Middle frontal gyrus (tissue), 1 donor: Measurements from ENCODE around the gene LMX1A.

Experiments
- DNase-seq: peaks from one replicate; pipeline ENCODE4 v3.0.0-alpha.2; 2015; ENCODE audit warnings: low spot score; ENCODE audit errors: extremely low spot score

The LMX1A gene

DNA sequence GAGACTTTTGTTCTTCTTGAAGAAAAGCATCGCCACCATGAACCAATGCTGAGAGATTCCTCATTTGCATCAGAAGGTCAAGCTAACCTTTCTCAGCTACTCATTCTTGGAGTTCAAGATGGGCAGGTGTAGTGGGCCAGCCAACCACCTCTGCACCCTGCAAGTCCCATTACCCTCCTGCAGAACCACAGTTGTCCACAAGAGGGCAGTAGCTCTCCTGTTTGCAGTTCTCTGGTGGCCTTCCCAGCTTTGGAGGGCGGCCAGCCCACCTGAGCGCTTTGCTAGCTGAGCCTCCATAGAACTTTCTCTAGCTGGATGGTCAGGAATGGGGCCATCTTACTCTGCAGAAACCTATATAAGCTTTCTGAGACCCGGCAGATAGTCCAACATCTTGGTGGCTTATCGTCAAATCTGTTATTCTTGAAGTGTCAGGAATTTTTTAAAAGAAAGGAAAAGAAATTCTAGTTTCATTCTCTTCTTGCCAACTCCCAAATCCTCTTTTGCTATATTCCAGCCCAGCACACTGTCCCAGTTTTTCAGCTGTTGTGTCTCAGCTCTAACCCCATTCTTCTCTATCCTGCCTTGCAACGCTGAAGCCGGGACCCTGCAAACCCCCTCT lies 11.0 kb upstream of the LMX1A start:
- DNase-seq, result peak; percentile 27

DNA sequence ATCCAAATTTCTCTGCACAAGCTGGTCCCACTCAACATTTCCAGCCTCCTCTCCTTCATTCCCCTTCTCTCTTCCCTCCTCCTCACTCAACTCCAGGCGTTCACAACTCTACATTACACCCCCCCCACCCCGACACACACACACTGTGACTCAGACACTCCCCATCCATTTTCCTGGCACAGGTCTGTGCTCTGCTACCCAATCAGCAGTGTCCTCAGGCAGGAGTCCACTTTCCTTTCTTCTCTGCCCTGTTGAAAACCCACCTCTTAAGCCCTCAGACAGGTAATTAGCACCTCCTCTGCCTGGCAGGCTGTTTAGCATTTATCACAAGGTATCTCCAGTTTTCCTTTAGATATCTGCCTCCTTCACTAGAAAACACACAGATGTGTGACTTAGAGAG lies 8.8 kb upstream of the LMX1A start:
- DNase-seq, result no peak

GRCh38 chr1:165364568-165365133 lies 8.1 kb upstream of the LMX1A start:
- no peak for DNase-seq

DNA sequence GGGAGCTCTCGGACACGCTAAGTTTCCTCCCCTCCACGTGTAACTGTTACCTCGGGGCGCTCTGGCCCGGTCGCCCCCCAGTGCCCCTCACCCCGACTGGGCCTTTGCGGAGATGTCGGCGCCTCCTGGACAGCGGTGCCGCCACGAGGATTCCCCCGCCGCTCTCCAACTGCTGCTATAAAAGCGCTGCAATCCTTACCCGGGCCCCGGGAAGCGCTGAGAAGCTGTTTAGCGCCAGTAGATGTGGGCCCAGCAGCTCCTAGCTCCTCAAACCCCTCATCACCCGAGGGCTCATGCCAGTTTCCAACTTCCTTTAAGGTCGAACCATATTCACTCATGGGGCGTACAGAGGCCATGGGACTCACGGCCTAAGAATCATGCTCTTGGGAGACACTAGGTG lies 361 bp upstream of the LMX1A start:
- no peak for DNase-seq

- no peak for DNase-seq
These were observed 1.2 kb downstream of the LMX1A start for GRCh38 chr1:165355139-165355976.

- no peak for DNase-seq
These were observed 1.8 kb downstream of the LMX1A start for GRCh38 chr1:165354739-165355138.

- no peak for DNase-seq
These were observed 2.5 kb downstream of the LMX1A start for GRCh38 chr1:165353731-165354671.

DNA sequence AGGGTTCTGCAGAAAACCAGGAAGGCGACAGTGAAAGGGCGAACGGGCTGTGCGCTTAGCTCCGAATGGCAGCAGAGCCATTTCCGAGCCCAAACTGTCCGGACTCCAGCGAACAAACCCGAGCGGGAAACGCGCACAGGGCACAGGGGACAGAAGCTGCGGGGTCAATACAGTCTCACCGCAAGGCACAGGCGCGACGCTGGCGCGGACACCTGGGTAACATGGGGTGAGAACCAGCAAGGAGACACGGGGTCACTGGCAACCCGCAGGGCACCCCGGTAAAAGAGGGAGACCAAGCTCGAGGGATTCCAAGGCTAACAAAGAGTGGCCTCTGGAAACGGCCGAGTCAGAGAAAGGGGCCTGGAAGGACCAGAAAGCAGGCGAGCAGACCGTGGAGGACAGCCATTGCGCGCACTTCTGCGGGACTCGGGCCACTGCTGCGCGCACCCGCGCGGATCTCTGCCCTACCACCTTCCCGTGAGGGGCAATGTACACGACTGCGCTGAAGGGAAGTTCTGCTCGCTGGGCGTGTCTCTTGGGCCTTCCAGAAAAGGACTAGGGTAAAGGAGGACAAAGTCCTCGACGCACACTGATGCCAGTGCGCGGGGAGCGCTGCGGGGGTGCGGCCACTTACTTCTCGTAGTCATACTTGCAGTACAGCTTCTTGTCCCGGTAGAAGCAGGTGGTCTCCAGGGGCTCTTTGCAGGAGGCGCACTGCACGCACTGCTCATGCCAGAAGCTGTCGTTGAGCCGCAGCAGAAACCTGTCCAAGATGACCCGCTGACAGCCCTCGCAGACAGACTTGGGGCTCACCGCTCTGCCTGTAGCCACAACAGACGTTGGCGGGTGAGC lies 3.8 kb downstream of the LMX1A start:
- DNase-seq, result no peak

DNA sequence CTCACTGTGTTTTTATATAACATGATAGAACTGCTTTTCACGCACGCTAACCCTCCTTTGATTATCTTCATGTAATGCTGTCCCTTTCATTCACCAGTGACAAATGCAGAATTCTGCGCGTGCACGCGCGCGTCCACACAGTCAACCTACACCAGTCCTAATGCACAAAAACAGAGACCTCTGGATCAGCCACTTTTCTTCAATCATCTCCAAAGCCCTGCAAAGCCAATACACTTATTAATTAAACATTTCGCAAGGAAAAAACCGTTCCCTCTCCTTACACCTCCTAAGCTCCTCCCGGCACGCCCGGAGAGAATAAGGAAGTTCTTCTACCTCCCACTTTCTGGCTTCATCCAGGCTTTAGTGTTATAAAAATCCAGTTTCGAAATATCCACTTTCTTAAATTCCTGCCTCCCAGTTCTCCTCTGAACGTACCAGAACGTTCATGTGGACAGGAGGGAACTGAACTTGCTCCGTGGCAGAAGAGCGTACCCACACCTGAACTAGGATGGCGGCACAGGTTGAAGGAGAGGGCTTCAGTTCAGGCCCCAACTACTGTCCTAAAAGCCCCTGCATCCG lies 4.6 kb downstream of the LMX1A start:
- no peak for DNase-seq

DNA sequence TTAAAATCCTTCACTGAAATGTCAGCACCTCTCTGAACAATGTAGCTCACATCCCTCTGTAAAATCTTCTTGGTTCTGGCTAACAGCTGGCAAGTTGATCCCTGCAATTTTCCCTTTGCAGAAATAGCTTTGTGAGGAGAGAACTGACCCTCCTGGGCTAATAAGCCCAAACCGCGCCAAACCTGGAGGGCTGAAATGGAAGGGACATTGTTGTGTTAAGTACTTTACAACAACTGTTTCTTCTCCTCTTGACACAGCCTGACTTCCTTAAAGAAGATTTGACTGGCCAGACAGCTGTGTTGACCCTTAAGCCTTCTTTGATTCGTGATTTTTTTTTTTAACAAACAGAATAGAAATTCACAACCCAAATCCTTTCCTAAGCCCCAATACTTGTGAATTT lies 5.7 kb downstream of the LMX1A start:
- no peak for DNase-seq

DNA sequence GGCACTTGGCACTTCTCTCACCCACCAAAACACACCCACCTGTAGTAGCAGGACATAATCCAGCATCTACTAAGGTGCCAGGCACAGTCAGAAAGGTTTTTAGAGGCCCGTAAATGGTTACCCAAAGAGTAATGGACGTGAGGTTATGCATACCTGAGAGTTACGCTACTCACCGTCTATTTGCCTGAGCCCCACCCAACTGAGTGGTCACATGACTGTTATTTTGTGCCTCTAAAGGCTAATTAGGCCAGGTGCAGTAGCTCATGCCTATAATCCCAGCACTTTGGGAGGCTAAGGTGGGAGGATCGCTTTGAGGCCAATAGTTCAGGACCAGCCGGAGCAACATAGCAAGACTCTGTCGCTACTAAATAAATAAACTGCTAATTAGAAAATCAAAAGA lies 11.0 kb downstream of the LMX1A start:
- DNase-seq, result no peak

DNA sequence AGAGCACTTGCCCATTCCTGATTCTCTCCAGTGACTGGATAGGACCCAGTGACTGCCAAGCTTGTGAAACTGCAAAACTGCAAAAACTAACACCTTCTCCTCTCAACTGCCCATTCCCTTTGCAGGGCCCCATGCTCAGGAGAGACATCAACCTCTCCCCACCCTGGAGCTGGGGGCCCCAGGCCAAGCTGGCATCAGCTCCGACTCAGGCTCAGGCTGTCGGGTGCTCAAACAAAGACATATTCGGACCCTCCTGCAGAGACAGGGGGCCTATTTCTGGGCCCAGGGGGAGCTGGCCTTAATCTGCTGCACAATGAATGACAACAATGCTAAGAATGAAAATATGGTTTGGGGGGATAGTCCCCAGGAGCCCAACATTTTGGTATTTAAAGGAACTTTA lies 11.8 kb downstream of the LMX1A start:
- DNase-seq, result no peak

DNA sequence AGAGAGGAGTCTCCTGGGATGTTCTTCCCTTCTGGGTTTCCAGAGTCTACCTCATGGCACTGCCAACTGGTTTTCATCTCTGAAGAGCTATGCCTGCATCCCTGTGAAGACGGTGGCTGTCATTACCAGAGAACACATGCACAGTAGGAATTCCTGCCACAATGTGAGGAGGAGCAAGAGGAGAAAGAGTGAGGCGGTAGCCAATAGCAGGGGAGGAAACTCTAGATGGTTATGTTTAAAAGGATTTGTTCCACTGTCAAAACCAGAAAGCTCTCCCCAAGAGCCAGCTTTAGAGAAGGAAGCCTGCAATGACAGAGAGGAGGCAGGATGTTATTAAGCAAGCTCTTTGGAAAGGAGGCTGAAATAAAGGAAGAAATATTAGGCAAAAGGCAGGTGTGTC lies 12.3 kb downstream of the LMX1A start:
- no peak for DNase-seq

GRCh38 chr1:165342587-165342986 lies 13.9 kb downstream of the LMX1A start:
- no peak for DNase-seq

DNA sequence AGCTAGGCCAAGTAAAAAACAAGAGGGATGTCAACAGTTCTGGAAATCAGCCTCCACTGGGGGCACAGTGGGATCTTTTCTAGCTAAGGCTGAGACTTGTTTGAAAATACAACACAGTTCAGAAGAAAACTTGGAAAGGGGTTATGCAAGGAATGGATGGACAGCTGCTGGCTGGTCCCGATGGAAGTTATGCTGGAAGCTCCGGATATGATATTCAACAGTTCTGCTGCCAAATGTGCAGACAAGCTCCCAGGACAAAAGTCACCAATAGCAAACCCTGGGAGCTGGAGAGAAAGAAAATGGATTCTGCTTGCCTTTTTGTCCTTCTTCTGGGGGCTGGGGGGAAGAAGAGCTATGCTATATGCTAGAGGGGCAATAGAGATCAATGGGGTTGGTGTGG lies 14.3 kb downstream of the LMX1A start:
- DNase-seq, result no peak

DNA sequence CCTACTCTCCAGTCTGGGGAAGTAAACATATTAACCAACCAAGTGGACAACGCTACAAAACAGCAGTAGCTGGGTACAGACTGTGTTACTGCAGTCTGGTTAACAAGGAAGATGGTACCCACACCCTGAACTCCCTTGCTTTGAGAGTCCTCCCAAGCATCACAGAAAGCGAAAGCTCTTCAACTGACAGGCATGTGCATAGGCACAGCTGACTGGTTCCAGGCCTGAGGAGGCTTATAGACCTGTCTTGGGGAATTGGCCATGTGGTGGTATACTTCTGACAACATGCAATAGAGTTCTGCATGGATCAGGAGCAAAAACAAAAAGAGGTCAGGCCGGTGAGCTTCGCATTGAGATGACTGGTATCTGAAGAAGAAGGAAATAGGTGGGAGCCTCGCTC lies 17.4 kb downstream of the LMX1A start:
- no peak for DNase-seq

- DNase-seq, result no peak
These were observed 26.0 kb downstream of the LMX1A start for GRCh38 chr1:165330483-165330882.

DNA sequence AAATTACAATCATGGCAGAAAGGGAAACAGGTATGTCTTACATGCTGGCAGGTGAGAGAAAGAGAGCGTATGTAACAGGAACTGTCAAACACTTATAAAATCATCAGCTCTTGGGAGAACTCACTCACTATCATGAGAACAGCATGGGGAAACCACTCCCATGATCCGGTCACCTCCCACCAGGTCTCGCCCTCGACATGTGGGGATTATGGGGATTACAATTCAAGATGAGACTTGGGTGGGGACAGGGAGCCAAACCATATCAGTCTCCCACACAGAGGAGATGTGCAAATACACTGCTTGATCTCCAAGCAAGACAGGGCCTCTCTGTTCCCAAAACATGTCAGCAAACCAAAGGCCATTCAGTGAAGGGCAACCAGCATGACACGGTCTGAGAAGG lies 27.4 kb downstream of the LMX1A start:
- no peak for DNase-seq

DNA sequence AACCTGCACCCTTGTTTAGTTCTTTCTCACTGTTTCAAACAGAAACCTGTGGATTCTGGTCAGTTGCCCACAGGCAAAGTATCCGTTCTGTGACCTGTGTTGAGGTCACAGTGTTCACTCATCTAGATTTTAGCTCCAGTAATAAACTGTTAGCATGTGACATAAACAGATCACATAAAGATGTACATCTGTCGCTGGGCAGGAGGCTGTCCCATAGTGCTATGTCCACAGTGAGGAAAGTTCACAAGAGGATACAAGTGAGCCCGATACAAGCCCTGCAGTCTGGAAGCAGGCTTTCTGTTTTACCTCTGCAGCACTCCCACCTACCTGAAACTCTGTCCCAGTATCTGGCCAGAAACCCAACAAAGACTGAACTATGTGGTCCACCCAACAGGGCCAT lies 28.4 kb downstream of the LMX1A start:
- DNase-seq, result no peak

- no peak for DNase-seq
These were observed 29.0 kb downstream of the LMX1A start for GRCh38 chr1:165327538-165327937.
